ENCODE measurements around the gene FGL2. TPM values are rescaled to one million over a fixed set of nuclear protein-coding genes. Genes with fewer than 3 reads are reported as not detected.

FGL2 gene
- total and polyA plus RNA-seq, 4 donors: 3.3 to 21.6 (median 17.6) TPM

- Histone ChIP-seq H3K4me3 (no peak overlapping the region), H3K27ac (ENCODE audit: low read depth in 1 of 2, low read length in 1 of 2) (peak overlapping the region in 1 of 2 donors; percentile 82), H3K36me3 (ENCODE audit: control insufficient read depth in 4 of 4, insufficient read depth in 4 of 4, low read length in 4 of 4) (peaks cover 0 to 2% (median under 1%) of the 10 kb centered on the region in 4 donors), H3K27me3 (ENCODE audit: control insufficient read depth in 3 of 3, insufficient read depth in 3 of 3, low read length in 2 of 3) (no peaks in the 10 kb centered on the region), H3K9me3 (ENCODE audit: control insufficient read depth in 4 of 4, insufficient read depth in 3 of 4, low read length in 3 of 4) (no peaks in the 10 kb centered on the region), H3K9ac (ENCODE audit: insufficient read depth in 1 of 2, low read length in 2 of 2) (no peak overlapping the region), H3K4me1 (ENCODE audit: control insufficient read depth in 5 of 5, insufficient read depth in 5 of 5, low read length in 5 of 5) (peaks cover 4 to 10% (median 5%) of the 10 kb centered on the region in 5 donors)
- ATAC-seq (ENCODE audit: insufficient read depth, low FRiP score) (no peak), DNase-seq (no peak)
- WGBS, 2 donors: 54 to 66% methylated on average over 2 of the region's 2 CpGs
- no peak for TF ChIP-seq CTCF (IDR thresholded peaks at IDR 0.05; ENCODE audit: control extremely low read depth, extremely low read depth)
These were observed 42.9 kb upstream of the FGL2 start for GRCh38 chr7:77242554-77242953.

GRCh38 chr7:77242068-77242467 is 42.4 kb upstream of the FGL2 start:
- ATAC-seq (ENCODE audit: insufficient read depth, low FRiP score) (no peak), DNase-seq (peak in 1 of 3 donors; percentile 29)
- no peaks in the 10 kb centered on the region for H3K27me3 ChIP-seq (ENCODE audit: control insufficient read depth in 3 of 3, insufficient read depth in 3 of 3, low read length in 2 of 3)
- no peak overlapping the region for H3K9ac ChIP-seq (ENCODE audit: insufficient read depth in 1 of 2, low read length in 2 of 2)
- H3K9me3 ChIP-seq (ENCODE audit: control insufficient read depth in 4 of 4, insufficient read depth in 3 of 4, low read length in 3 of 4): no peaks in the 10 kb centered on the region
- peak overlapping the region in 1 of 2 donors; percentile 82 for H3K27ac ChIP-seq (ENCODE audit: low read depth in 1 of 2, low read length in 1 of 2)
- peaks cover 0 to 2% (median under 1%) of the 10 kb centered on the region in 4 donors for H3K36me3 ChIP-seq (ENCODE audit: control insufficient read depth in 4 of 4, insufficient read depth in 4 of 4, low read length in 4 of 4)
- no peak for TF ChIP-seq CTCF (IDR thresholded peaks at IDR 0.05; ENCODE audit: control extremely low read depth, extremely low read depth)
- peaks cover 4 to 10% (median 8%) of the 10 kb centered on the region in 5 donors for H3K4me1 ChIP-seq (ENCODE audit: control insufficient read depth in 5 of 5, insufficient read depth in 5 of 5, low read length in 5 of 5)
- WGBS, 2 donors: 81 to 93% methylated on average over 2 of the region's 2 CpGs
- no peak overlapping the region for H3K4me3 ChIP-seq

- no peak overlapping the region for H3K27ac ChIP-seq (ENCODE audit: low read depth in 1 of 2, low read length in 1 of 2)
- no peak for ATAC-seq (ENCODE audit: insufficient read depth, low FRiP score)
These were observed 39.9 kb upstream of the FGL2 start for GRCh38 chr7:77239471-77239870.

More at GRCh38 chr7:77239471-77239870, 39.9 kb upstream of the FGL2 start:
- 71 to 80% methylated on average over 3 of the region's 3 CpGs for WGBS, 2 donors
- no peak for DNase-seq
- Histone ChIP-seq H3K9ac (ENCODE audit: insufficient read depth in 1 of 2, low read length in 2 of 2) (no peak overlapping the region), H3K27me3 (ENCODE audit: control insufficient read depth in 3 of 3, insufficient read depth in 3 of 3, low read length in 2 of 3) (no peaks in the 10 kb centered on the region), H3K4me3 (no peak overlapping the region), H3K9me3 (ENCODE audit: control insufficient read depth in 4 of 4, insufficient read depth in 3 of 4, low read length in 3 of 4) (no peaks in the 10 kb centered on the region), H3K36me3 (ENCODE audit: control insufficient read depth in 4 of 4, insufficient read depth in 4 of 4, low read length in 4 of 4) (peaks cover 0 to 4% (median under 1%) of the 10 kb centered on the region in 4 donors), H3K4me1 (ENCODE audit: control insufficient read depth in 5 of 5, insufficient read depth in 5 of 5, low read length in 5 of 5) (peaks cover 0 to 8% (median 5%) of the 10 kb centered on the region in 5 donors)
- TF ChIP-seq CTCF (IDR thresholded peaks at IDR 0.05; ENCODE audit: control extremely low read depth, extremely low read depth): no peak
